HL-60 (cell line): ENCODE measurements around the gene RAI1.

Source experiments
- DNase-seq, 2 experiments: peaks; one replicate each; pipeline ENCODE4 v3.0.0-alpha.2; 2010 to 2020; ENCODE audit warnings: low read depth in 1 of 2, low spot score in 1 of 2
- H3K27ac ChIP-seq: fragments of 250-450 bp; sonication (Bioruptor Pico); replicated peaks from 2 replicates; pipeline ENCODE4 v1.5.1; 2020; ENCODE audit warnings: mild to moderate bottlenecking, moderate library complexity
- H3K27me3 ChIP-seq: fragments of 250-450 bp; sonication (Bioruptor Pico); 2 replicates; pipeline ENCODE4 v1.5.1; 2021; ENCODE audit warnings: mild to moderate bottlenecking, moderate library complexity; ENCODE audit not compliant: insufficient read depth, poor library complexity, severe bottlenecking
- H3K4me3 ChIP-seq: replicated peaks from 2 replicates; pipeline ENCODE4 v1.5.1; 2011; ENCODE audit warnings: mild to moderate bottlenecking, control low read depth, low read length; ENCODE audit not compliant: insufficient read depth
- GABPA ChIP-seq: IDR thresholded peaks from 2 replicates; pipeline ENCODE4 v1.6.1; 2012; ENCODE audit warnings: low read depth
- POLR2AphosphoS5 ChIP-seq: IDR thresholded peaks from 2 replicates; pipeline ENCODE4 v1.6.1; 2012; ENCODE audit warnings: low read depth
- SPI1 ChIP-seq: IDR thresholded peaks from 2 replicates; pipeline ENCODE4 v1.6.1; 2012; ENCODE audit warnings: low read depth, mild to moderate bottlenecking, borderline replicate concordance
- TF ChIP-seq, protein P1 (sequence below): IDR thresholded peaks from 2 replicates; pipeline ENCODE4 v1.6.1; 2012; ENCODE audit warnings: low read depth; ENCODE audit not compliant: insufficient replicate concordance
- TF ChIP-seq, protein P2 (sequence below): IDR thresholded peaks from one replicate; pipeline ENCODE4 v1.5.1; 2011; ENCODE audit warnings: low read length, control low read depth, inconsistent platforms; ENCODE audit not compliant: insufficient read depth

The RAI1 gene

DNA sequence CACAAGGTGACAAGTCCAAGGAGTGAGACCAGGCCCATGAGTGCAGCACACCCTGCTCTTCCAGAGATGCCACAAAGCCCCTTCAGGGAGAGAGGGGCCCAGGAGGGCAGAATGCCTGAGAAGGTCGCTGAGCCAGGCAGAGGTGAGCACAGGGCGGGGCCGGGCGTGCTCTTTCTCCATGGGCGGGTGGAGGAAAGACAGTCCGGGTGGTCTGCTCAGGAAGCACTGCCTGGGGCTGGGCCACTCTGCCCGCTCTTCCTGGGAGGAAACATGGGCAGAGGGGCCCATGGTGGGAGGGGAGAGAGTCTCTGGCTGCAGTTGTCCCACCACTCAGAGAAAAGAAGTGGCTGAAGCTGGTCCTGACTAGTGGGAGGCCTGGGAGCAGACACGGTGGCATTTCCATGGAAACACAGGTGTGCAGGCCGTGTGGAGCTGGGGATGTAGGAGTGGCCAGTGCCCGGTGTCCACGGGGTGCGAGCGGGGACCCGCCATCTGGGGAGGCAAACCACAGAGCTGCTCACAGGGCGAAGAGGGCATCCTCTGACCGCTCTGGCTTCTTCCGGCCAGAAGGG, 165.9 kb downstream of the RAI1 start:
- TF ChIP-seq POLR2AphosphoS5 (no peak), SPI1 (no peak), GABPA (no peak)
- TF ChIP-seq, protein P1, sequence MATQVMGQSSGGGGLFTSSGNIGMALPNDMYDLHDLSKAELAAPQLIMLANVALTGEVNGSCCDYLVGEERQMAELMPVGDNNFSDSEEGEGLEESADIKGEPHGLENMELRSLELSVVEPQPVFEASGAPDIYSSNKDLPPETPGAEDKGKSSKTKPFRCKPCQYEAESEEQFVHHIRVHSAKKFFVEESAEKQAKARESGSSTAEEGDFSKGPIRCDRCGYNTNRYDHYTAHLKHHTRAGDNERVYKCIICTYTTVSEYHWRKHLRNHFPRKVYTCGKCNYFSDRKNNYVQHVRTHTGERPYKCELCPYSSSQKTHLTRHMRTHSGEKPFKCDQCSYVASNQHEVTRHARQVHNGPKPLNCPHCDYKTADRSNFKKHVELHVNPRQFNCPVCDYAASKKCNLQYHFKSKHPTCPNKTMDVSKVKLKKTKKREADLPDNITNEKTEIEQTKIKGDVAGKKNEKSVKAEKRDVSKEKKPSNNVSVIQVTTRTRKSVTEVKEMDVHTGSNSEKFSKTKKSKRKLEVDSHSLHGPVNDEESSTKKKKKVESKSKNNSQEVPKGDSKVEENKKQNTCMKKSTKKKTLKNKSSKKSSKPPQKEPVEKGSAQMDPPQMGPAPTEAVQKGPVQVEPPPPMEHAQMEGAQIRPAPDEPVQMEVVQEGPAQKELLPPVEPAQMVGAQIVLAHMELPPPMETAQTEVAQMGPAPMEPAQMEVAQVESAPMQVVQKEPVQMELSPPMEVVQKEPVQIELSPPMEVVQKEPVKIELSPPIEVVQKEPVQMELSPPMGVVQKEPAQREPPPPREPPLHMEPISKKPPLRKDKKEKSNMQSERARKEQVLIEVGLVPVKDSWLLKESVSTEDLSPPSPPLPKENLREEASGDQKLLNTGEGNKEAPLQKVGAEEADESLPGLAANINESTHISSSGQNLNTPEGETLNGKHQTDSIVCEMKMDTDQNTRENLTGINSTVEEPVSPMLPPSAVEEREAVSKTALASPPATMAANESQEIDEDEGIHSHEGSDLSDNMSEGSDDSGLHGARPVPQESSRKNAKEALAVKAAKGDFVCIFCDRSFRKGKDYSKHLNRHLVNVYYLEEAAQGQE: no peak
- TF ChIP-seq, protein P2, sequence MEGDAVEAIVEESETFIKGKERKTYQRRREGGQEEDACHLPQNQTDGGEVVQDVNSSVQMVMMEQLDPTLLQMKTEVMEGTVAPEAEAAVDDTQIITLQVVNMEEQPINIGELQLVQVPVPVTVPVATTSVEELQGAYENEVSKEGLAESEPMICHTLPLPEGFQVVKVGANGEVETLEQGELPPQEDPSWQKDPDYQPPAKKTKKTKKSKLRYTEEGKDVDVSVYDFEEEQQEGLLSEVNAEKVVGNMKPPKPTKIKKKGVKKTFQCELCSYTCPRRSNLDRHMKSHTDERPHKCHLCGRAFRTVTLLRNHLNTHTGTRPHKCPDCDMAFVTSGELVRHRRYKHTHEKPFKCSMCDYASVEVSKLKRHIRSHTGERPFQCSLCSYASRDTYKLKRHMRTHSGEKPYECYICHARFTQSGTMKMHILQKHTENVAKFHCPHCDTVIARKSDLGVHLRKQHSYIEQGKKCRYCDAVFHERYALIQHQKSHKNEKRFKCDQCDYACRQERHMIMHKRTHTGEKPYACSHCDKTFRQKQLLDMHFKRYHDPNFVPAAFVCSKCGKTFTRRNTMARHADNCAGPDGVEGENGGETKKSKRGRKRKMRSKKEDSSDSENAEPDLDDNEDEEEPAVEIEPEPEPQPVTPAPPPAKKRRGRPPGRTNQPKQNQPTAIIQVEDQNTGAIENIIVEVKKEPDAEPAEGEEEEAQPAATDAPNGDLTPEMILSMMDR: no peak
- no peak for DNase-seq
- Histone ChIP-seq H3K27me3 (no peaks in the 10 kb centered on the region), H3K27ac (no peak overlapping the region), H3K4me3 (no peak overlapping the region)

DNA sequence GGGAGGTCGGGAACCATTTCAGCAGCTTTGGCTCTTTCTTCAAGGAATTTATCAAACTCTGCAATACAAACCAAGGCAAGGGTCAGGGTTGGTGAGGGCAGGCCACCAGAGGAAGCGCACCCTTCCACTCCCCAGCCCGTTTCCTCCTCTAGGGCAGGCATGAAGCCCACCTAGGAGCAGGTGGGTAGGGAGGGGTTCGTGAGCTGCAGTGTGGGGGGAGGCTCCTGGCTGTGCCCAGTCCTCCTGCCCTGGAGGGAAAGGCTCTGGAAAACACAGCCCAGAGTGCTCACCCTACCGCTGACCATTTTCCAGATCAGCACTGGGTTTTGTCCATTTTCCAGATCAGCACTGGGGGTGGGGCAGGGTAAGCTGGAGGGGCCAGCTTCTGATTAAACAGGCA, 166.5 kb downstream of the RAI1 start:
- H3K4me3 ChIP-seq: no peak overlapping the region
- no peak for TF ChIP-seq GABPA

DNA sequence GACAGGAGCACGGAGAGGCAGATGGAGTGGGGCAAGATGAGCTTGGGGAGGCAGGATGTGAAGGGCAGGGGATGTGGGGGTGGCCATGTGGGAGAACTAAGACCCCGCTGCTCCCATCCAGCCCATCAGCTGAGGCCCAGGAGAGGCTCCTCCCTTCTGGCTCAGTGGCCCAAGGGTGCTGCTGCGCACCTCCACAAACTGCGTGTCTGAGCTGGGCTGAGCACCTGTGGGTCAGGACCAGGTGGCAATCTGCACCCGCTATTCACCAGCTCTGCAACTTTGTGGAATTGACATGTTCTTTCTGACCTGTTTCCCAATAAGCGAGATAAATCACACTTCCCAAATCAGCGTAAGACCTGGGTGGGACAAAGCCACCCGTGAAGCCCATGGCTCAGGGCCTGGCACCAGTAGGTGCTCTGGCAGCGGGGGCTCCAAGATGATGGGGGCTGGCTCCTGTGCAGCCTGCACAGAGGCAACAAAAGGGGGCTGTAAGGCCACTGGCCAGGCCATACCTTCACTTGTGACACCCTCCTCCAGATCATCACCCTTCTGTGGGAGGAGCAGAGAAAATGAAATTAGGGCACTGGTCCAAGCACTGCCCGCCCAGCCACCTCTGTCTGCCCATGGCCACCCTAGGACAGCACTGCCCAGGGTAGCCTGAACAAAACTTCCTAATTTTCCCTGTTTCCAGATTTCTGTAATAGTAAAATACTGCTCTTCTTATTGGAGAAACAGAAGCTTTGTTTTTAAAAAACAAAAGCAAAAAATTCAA, 167.2 kb downstream of the RAI1 start:
- peak overlapping the region; percentile 75 for H3K27ac ChIP-seq
- TF ChIP-seq, protein P1: no peak
- H3K4me3 ChIP-seq: no peak overlapping the region
- no peaks in the 10 kb centered on the region for H3K27me3 ChIP-seq
- no peak for DNase-seq

More for the DNA sequence above, 166.5 kb downstream of the RAI1 start:
- H3K27ac ChIP-seq: no peak overlapping the region
- no peaks in the 10 kb centered on the region for H3K27me3 ChIP-seq
- no peak for DNase-seq

DNA sequence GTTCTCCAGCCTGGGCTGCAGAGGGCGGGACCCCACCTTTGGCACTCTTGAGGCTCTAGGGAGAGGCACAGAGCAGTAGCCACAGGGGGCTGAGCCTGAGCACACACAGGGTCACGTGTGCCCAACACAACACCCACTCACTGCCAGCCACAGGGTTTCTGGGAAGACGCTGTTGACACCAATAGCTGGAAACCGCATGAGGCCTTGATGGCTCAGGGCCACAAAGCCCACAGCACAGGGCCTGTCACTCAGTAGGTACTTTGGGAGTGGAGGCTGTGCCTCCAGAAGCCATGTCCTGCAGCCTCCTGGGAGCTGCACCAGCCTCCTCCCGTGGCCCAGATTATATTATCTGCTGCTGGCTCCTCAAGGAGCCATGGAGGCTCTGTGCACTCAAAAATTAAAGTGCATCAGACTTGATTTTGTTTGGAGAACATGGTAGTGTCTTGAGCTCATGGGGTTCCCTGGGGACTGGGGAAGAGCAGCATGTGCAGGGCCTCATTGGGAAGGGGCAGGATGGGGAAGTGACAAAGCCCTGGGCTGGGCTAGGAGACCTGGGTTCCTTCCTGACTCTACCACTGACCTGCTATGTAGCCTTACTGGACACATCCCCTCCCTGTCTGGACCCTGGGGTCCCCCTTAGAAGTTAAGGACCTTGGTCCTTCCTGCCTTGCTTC, 168.0 kb downstream of the RAI1 start:
- Histone ChIP-seq H3K27me3 (no peaks in the 10 kb centered on the region), H3K4me3 (no peak overlapping the region), H3K27ac (peak overlapping the region; percentile 75)
- peak in 1 of 2 experiments; percentile 72 for DNase-seq
- TF ChIP-seq, protein P1: no peak
- TF ChIP-seq POLR2AphosphoS5: no peak; the same call in 1 of the 2 replicates
- no peak for TF ChIP-seq GABPA
- TF ChIP-seq SPI1: peak; percentile 62; the same call in 1 of the 2 replicates
- TF ChIP-seq, protein P2: no peak
